Activated B cell treated with CpG ODN at 0.5 μM for 24 hours (primary cell): ENCODE measurements around the gene MINDY4. TPM values are rescaled to one million over a fixed set of nuclear protein-coding genes. Genes with fewer than 3 reads are reported as not detected.

Experiments
- ATAC-seq: fragments of 200-7000 bp; cut with Tn5 transposase; one replicate; pipeline ENCODE4 v1.10.0; 2021; ENCODE audit warnings: low read depth, mild to moderate bottlenecking, moderate library complexity
- CTCF ChIA-PET: fragments of 350-600 bp; sonication (Branson Sonifier 250); formaldehyde crosslinking; loops from one replicate; lab custom pipeline; 2021; ENCODE audit warnings: antibody characterized with exemption; lab: Charles Lee
- POLR2A ChIA-PET: fragments of 350-600 bp; sonication (Branson Sonifier 250); formaldehyde crosslinking; loops from one replicate; lab custom pipeline; 2021; ENCODE audit warnings: antibody characterized with exemption; lab: Charles Lee
- DNase-seq: peaks from one replicate; pipeline ENCODE4 v3.0.0; 2022
- H3K27ac Mint-ChIP-seq: one replicate; pipeline ENCODE4 v1.8.0; 2020; ENCODE audit warnings: mixed read lengths
- H3K27me3 Mint-ChIP-seq: one replicate; pipeline ENCODE4 v1.8.0; 2021; ENCODE audit warnings: mixed read lengths
- H3K36me3 Mint-ChIP-seq: one replicate; pipeline ENCODE4 v1.8.0; 2021; ENCODE audit warnings: low read depth, mixed read lengths
- H3K4me1 Mint-ChIP-seq: one replicate; pipeline ENCODE4 v1.8.0; 2021; ENCODE audit warnings: mixed read lengths
- H3K4me3 Mint-ChIP-seq: one replicate; pipeline ENCODE4 v1.8.0; 2020; ENCODE audit warnings: mild to moderate bottlenecking, mixed read lengths
- H3K9me3 Mint-ChIP-seq: one replicate; pipeline ENCODE4 v1.8.0; 2020; ENCODE audit warnings: mixed read lengths
- CTCF ChIP-seq: fragments of 200-600 bp; IDR thresholded peaks from one replicate; pipeline ENCODE4 v1.8.0; 2022; ENCODE audit warnings: antibody characterized with exemption, mild to moderate bottlenecking
- intact Hi-C: fragments of 100-400 bp; cut with micrococcal nuclease; formaldehyde crosslinking; loops from one replicate; pipeline ENCODE4 v1.15.1; 2024
- total RNA-seq: library from RNA; stranded (reverse); gene quantifications from 2 replicates; pipeline ENCODE4 v1.2.3, GENCODE V29; 2022

MINDY4 gene
- total RNA-seq, 1 donor from 2014 or later = 1.2 TPM

- POLR2A ChIA-PET = interaction anchor here (1.0 kb wide), 1 partner anchor 28 kb away, joined by 4 read pairs; no protein-coding TSS in a partner anchor
- no peaks in the 10 kb centered on the region for H3K36me3 Mint-ChIP-seq
- H3K9me3 Mint-ChIP-seq = no peaks in the 10 kb centered on the region
- DNase-seq (no peak), ATAC-seq (no peak)
- H3K4me3 Mint-ChIP-seq = no peak overlapping the region
- TF ChIP-seq CTCF = no peak
- no peaks in the 10 kb centered on the region for H3K27me3 Mint-ChIP-seq
- peaks cover 26% of the 10 kb centered on the region for H3K4me1 Mint-ChIP-seq
- no peak overlapping the region for H3K27ac Mint-ChIP-seq
- CTCF ChIA-PET = interaction anchor here (0.8 to 1.5 kb wide), 5 partner anchors 10 to 334 kb away, joined by 3 to 17 read pairs (median 4); no protein-coding TSS in a partner anchor
- intact Hi-C loops = loop anchor here (1.0 to 10.0 kb wide), 4 partner anchors 178 to 1262 kb away; no protein-coding TSS in a partner anchor
These were observed 28.9 kb downstream of the MINDY4 start for GRCh38 chr7:30799976-30800661.

- no peak for TF ChIP-seq CTCF
- DNase-seq (no peak), ATAC-seq (peak; percentile 32)
- Mint-ChIP-seq H3K27ac (no peak overlapping the region), H3K9me3 (no peaks in the 10 kb centered on the region), H3K4me3 (no peak overlapping the region), H3K27me3 (no peaks in the 10 kb centered on the region), H3K4me1 (peaks cover 26% of the 10 kb centered on the region), H3K36me3 (no peaks in the 10 kb centered on the region)
- POLR2A ChIA-PET = no interaction called here
- intact Hi-C loops = loop anchor here (1.0 to 10.0 kb wide), 5 partner anchors 173 to 1261 kb away; no protein-coding TSS in a partner anchor
- CTCF ChIA-PET = interaction anchor here (1.1 to 1.6 kb wide), 3 partner anchors 178 to 321 kb away, joined by 3 to 10 read pairs (median 3); no protein-coding TSS in a partner anchor
These were observed 29.6 kb downstream of the MINDY4 start for GRCh38 chr7:30800785-30801252.

GRCh38 chr7:30802812-30803211, 31.6 kb downstream of the MINDY4 start:
- TF ChIP-seq CTCF = no peak
- ChIA-PET POLR2A (no interaction called here), CTCF (no interaction called here)
- no peaks in the 10 kb centered on the region for H3K27me3 Mint-ChIP-seq
- H3K27ac Mint-ChIP-seq = no peak overlapping the region
- H3K9me3 Mint-ChIP-seq = no peaks in the 10 kb centered on the region
- peaks cover 26% of the 10 kb centered on the region for H3K4me1 Mint-ChIP-seq
- no peak overlapping the region for H3K4me3 Mint-ChIP-seq
- ATAC-seq = no peak
- H3K36me3 Mint-ChIP-seq = no peaks in the 10 kb centered on the region
- no peak for DNase-seq
- intact Hi-C loops = loop anchor here (5.0 to 10.0 kb wide), 3 partner anchors 639 to 1259 kb away; no protein-coding TSS in a partner anchor

GRCh38 chr7:30804078-30804661, 33.0 kb downstream of the MINDY4 start:
- POLR2A ChIA-PET = no interaction called here
- intact Hi-C loops = loop anchor here (5.0 to 10.0 kb wide), 3 partner anchors 638 to 1258 kb away; no protein-coding TSS in a partner anchor
- no peaks in the 10 kb centered on the region for H3K27me3 Mint-ChIP-seq
- peaks cover 14% of the 10 kb centered on the region for H3K4me1 Mint-ChIP-seq
- no peaks in the 10 kb centered on the region for H3K36me3 Mint-ChIP-seq
- H3K27ac Mint-ChIP-seq = no peak overlapping the region
- DNase-seq (no peak), ATAC-seq (no peak)
- H3K4me3 Mint-ChIP-seq = no peak overlapping the region
- CTCF ChIA-PET = no interaction called here
- no peak for TF ChIP-seq CTCF
- H3K9me3 Mint-ChIP-seq = no peaks in the 10 kb centered on the region
